ENCODE measurements around the gene CCSER1.
"Not testable (repeated sequence)": the region's sequence is repeated elsewhere in the genome, so short reads cannot be mapped to it uniquely, and the experiment has no call there.

DNA sequence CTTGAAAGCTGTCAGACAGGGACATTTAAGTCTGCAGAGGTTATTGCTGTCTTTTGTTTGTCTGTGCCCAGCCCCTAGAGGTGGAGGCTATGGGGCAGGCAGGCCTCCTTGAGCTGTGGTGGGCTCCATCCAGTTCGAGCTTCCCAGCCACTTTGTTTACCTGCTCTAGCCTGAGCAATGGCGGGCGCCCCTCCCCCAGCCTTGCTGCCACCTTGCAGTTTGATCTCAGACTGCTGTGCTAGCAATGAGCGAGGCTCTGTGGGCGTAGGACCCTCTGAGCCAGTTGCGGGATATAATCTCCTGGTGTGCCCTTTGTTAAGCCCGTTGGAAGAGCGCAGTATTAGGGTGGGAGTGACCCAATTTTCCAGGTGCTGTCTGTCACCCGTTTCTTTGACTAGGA lies 357.7 kb downstream of the CCSER1 start:
- not testable (repeated sequence) for TF ChIP-seq EP300 (IDR thresholded peaks at IDR 0.05; ENCODE audit: low read depth); POLR2A (IDR thresholded peaks at IDR 0.05)
- TF ChIP-seq, protein P1, sequence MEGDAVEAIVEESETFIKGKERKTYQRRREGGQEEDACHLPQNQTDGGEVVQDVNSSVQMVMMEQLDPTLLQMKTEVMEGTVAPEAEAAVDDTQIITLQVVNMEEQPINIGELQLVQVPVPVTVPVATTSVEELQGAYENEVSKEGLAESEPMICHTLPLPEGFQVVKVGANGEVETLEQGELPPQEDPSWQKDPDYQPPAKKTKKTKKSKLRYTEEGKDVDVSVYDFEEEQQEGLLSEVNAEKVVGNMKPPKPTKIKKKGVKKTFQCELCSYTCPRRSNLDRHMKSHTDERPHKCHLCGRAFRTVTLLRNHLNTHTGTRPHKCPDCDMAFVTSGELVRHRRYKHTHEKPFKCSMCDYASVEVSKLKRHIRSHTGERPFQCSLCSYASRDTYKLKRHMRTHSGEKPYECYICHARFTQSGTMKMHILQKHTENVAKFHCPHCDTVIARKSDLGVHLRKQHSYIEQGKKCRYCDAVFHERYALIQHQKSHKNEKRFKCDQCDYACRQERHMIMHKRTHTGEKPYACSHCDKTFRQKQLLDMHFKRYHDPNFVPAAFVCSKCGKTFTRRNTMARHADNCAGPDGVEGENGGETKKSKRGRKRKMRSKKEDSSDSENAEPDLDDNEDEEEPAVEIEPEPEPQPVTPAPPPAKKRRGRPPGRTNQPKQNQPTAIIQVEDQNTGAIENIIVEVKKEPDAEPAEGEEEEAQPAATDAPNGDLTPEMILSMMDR (IDR thresholded peaks at IDR 0.05): not testable (repeated sequence)
